Left ventricle myocardium inferior (tissue), 1 donor: Measurements from ENCODE around the gene TRIM14. TPM values are rescaled to one million over a fixed set of nuclear protein-coding genes. Genes with fewer than 3 reads are reported as not detected.
"Not testable (repeated sequence)": the region's sequence is repeated elsewhere in the genome, so short reads cannot be mapped to it uniquely, and the experiment has no call there.

Experiments
- DNase-seq: peaks from one replicate; pipeline ENCODE4 v3.0.0-alpha.2; 2020
- H3K27ac ChIP-seq: fragments of 200-600 bp; replicated peaks from 2 replicates; pipeline ENCODE4 v1.8.0; 2021
- H3K27me3 ChIP-seq: fragments of 200-600 bp; 2 replicates; pipeline ENCODE4 v1.8.0; 2021; ENCODE audit warnings: low read depth
- H3K36me3 ChIP-seq: fragments of 200-600 bp; 2 replicates; pipeline ENCODE4 v1.8.0; 2021
- H3K4me1 ChIP-seq: fragments of 200-600 bp; 2 replicates; pipeline ENCODE4 v1.8.0; 2021
- H3K4me3 ChIP-seq: fragments of 200-600 bp; 2 replicates; pipeline ENCODE4 v1.8.0; 2021; ENCODE audit warnings: mild to moderate bottlenecking, moderate library complexity
- H3K9me3 ChIP-seq: fragments of 200-600 bp; replicated peaks from 2 replicates; pipeline ENCODE4 v1.8.0; 2021
- intact Hi-C: fragments of 100-400 bp; cut with micrococcal nuclease; formaldehyde crosslinking; loops from one replicate; pipeline ENCODE4 v1.11.0; 2022
- total RNA-seq: library from RNA; stranded (reverse); fragmentation: NEBNext Ultra II Directional; extraction: Animal tissue kit (Norgen Biotek cat#: 25700); gene quantifications from one replicate; pipeline ENCODE4 v1.2.1, GENCODE V29; 2021
- TF ChIP-seq, protein P1 (sequence below): fragments of 200-600 bp; IDR thresholded peaks from 2 replicates; pipeline ENCODE4 v1.8.0; 2021; ENCODE audit warnings: antibody characterized with exemption, mild to moderate bottlenecking, borderline replicate concordance
- donor health status: DM: no; HTN: yes; CAD: no; lungs with severe emphysema.

The TRIM14 gene
- total RNA-seq, 1 donor from 2014 or later, result 4.1 TPM

DNA sequence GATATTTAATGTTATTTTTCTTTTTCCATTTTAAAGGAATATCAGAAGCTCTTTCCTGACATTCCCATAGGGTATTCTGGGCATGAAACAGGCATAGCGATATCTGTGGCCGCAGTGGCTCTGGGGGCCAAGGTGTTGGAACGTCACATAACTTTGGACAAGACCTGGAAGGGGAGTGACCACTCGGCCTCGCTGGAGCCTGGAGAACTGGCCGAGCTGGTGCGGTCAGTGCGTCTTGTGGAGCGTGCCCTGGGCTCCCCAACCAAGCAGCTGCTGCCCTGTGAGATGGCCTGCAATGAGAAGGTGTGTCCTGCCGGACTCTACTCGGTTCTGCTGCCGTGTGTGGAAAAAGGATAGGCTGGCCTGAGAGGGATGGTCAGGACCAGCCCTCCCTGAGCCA is 38.2 kb downstream of the TRIM14 start:
- Histone ChIP-seq H3K27ac (no peak overlapping the region), H3K36me3 (peaks cover 74% of the 10 kb centered on the region), H3K27me3 (no peaks in the 10 kb centered on the region), H3K4me1 (peaks cover 3% of the 10 kb centered on the region), H3K9me3 (no peaks in the 10 kb centered on the region), H3K4me3 (no peak overlapping the region)
- TF ChIP-seq, protein P1, sequence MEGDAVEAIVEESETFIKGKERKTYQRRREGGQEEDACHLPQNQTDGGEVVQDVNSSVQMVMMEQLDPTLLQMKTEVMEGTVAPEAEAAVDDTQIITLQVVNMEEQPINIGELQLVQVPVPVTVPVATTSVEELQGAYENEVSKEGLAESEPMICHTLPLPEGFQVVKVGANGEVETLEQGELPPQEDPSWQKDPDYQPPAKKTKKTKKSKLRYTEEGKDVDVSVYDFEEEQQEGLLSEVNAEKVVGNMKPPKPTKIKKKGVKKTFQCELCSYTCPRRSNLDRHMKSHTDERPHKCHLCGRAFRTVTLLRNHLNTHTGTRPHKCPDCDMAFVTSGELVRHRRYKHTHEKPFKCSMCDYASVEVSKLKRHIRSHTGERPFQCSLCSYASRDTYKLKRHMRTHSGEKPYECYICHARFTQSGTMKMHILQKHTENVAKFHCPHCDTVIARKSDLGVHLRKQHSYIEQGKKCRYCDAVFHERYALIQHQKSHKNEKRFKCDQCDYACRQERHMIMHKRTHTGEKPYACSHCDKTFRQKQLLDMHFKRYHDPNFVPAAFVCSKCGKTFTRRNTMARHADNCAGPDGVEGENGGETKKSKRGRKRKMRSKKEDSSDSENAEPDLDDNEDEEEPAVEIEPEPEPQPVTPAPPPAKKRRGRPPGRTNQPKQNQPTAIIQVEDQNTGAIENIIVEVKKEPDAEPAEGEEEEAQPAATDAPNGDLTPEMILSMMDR, result no peak
- intact Hi-C loops, result no loop called here
- DNase-seq, result no peak

DNA sequence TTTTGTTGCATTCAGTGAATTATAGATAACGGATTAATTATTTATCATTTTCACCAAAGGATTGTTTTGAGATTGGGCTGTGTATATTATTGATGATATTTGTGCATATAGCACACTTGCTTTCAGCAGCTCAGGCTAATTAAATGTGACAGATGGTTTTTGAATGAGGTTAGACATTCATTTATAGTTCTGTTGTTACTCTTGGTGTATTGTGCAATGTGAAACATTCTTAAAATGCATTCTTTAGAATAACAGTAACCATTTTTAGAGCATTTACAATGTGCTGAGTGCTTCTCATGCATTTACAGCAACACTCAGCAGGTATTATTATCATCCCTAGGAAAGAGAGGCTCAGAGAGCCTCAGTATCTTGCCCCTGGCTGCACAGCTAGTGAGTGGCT is 38.7 kb downstream of the TRIM14 start:
- no peak for DNase-seq
- H3K4me3 ChIP-seq, result no peak overlapping the region
- H3K36me3 ChIP-seq, result peaks cover 74% of the 10 kb centered on the region
- H3K27ac ChIP-seq, result no peak overlapping the region
- H3K9me3 ChIP-seq, result no peaks in the 10 kb centered on the region
- peaks cover 7% of the 10 kb centered on the region for H3K4me1 ChIP-seq
- intact Hi-C loops, result no loop called here
- TF ChIP-seq, protein P1, result no peak
- H3K27me3 ChIP-seq, result no peaks in the 10 kb centered on the region

DNA sequence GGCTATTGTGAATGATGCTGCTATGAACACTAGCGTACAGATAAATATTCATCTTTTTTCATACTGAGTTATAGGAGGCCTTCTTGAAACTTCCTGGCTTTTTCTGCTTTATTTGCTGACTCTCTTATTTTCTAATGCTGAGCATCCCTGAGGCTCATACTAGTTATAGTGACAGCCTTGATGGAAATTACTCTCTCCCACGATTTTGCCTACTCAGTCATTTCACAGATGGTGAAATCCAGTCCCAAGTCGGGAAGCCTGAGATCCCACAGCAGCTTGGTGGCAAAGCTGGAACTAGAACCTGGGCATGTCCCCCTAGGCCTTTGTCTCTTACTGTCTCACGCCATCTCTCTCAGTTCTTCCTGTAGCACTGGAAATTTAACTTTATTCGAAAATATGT is 40.1 kb downstream of the TRIM14 start:
- TF ChIP-seq, protein P1, result no peak
- intact Hi-C loops, result loop anchor here (10.0 kb wide), 1 partner anchor 176 kb away; the partner anchor contains the start of gene TBC1D2
- no peaks in the 10 kb centered on the region for H3K27me3 ChIP-seq
- no peaks in the 10 kb centered on the region for H3K9me3 ChIP-seq
- no peak overlapping the region for H3K27ac ChIP-seq
- peaks cover 21% of the 10 kb centered on the region for H3K4me1 ChIP-seq
- H3K36me3 ChIP-seq, result peaks cover 62% of the 10 kb centered on the region
- no peak overlapping the region for H3K4me3 ChIP-seq
- DNase-seq, result no peak

DNA sequence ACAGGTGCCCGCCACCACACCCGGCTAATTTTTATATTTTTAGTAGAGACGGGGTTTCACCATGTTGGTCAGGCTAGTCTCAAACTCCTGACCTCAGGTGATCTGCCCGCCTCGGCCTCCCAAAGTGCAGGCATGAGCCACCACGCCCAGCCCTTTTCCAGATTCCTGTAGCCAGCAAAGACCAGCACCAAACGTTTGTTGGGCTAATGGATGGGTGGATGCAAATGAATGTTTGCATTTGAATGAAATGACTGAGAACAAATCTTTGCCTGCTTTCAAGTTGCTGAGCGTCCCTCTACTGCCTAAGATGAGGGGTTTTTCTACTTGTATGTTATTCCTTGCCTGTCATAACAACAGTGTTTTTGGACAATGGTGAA is 42.5 kb downstream of the TRIM14 start:
- not testable (repeated sequence) for H3K9me3 ChIP-seq, DNase-seq, H3K27me3 ChIP-seq, H3K27ac ChIP-seq, H3K4me3 ChIP-seq
- intact Hi-C loops, result loop anchor here (10.0 kb wide), 1 partner anchor 178 kb away; the partner anchor contains the start of gene TBC1D2
- peaks cover 39% of the 10 kb centered on the region for H3K36me3 ChIP-seq
- peaks cover 21% of the 10 kb centered on the region for H3K4me1 ChIP-seq

DNA sequence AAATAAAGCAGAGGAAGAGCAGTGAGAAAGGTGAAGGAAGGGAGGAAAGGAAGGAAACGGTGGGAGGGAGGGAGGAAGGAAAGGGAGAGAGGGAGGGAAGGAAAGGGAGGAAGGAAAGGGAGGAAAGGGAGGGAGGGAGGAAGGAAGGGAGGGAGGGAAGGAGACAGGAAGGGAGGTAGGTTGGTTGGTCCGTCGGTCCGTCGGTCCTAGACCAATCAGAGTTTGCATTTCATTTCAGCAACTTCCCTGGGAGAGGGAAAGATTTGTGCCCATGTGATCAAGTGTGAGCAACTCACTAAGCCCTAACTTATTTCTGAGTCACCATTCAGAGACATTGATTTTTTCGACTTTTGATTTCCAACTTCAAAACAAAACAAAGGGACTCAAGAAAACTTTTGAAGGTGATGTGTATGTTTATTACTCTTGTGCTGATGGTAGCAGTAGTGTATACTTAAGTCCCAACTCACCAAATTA is 43.7 kb downstream of the TRIM14 start:
- intact Hi-C loops, result loop anchor here (10.0 kb wide), 1 partner anchor 179 kb away; the partner anchor contains the start of gene TBC1D2
- TF ChIP-seq, protein P1, result no peak
- Histone ChIP-seq H3K4me3 (no peak overlapping the region), H3K27ac (peak overlapping the region; percentile 24), H3K36me3 (peaks cover 28% of the 10 kb centered on the region), H3K9me3 (no peaks in the 10 kb centered on the region), H3K27me3 (no peaks in the 10 kb centered on the region), H3K4me1 (peaks cover 21% of the 10 kb centered on the region)
- DNase-seq, result no peak

DNA sequence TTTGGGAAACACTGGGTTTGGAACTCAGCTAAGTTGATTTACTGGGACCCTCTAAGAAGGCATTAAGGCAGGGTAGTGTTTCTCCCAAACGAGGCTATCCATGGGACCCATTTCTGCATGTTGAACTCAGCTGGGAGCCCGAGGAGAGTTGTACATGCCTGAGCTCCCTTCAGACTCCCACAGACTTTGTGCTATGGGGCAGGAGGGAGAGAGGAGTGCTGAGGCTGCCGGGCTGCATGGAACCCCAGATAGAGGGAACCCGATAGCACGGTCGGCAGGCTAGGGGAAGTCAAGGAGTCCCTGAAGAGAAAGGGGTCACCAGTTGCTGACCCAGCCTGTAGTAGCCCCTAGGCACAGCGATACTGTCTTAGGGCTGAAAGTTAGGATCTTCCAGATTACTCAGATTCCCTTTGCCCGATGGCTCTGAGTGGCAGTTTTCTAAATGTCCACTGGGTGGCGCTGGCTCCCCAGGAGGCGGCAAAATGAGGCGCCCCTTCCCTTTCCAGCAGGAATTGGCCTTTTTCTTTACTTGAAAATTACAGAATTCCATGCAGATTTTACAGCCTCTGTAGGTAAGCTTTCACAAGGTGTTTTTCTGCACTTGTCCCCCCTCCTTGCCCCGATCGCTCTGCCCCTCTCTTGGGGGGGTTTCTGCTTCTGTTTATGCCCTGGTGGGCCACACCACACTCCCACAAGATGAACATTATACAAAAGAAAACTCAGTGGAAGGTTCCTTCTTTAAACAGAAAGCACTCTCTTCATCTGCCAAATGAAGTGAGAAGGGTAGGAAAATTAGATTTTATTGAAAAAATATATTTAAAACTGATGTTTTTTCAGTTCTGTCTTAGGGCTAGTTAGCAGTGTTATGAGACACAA is 44.7 kb downstream of the TRIM14 start:
- peak; percentile 38 for DNase-seq
- intact Hi-C loops, result loop anchor here (10.0 kb wide), 1 partner anchor 180 kb away; the partner anchor contains the start of gene TBC1D2
- TF ChIP-seq, protein P1, result peak; percentile 94
- peaks cover 21% of the 10 kb centered on the region for H3K4me1 ChIP-seq
- no peak overlapping the region for H3K4me3 ChIP-seq
- H3K27ac ChIP-seq, result peak overlapping the region; percentile 24
- H3K27me3 ChIP-seq, result no peaks in the 10 kb centered on the region
- H3K36me3 ChIP-seq, result peaks cover 18% of the 10 kb centered on the region
- no peaks in the 10 kb centered on the region for H3K9me3 ChIP-seq
